Spinal cord (tissue), 10 donors: ENCODE measurements around the gene GRID1. TPM values are rescaled to one million over a fixed set of nuclear protein-coding genes. Genes with fewer than 3 reads are reported as not detected.

Experiments used
- DNase-seq, 6 donors: peaks; one replicate each; pipeline versions ENCODE4 v3.0.0 to v3.0.0-alpha.2; 2013 to 2015; ENCODE audit warnings: low spot score in 6 of 6, low read depth in 4 of 6
- H3K27ac ChIP-seq: one replicate; pipeline ENCODE4 v1.5.1; 2013; ENCODE audit warnings: low read depth, low read length, control low read depth
- H3K27me3 ChIP-seq: one replicate; pipeline ENCODE4 v1.6.1; 2013; ENCODE audit warnings: low read length; ENCODE audit not compliant: control insufficient read depth, insufficient read depth
- H3K36me3 ChIP-seq: one replicate; pipeline ENCODE4 v1.6.1; 2013; ENCODE audit warnings: low read length; ENCODE audit not compliant: control insufficient read depth, insufficient read depth
- H3K4me1 ChIP-seq: one replicate; pipeline ENCODE4 v1.6.1; 2013; ENCODE audit warnings: low read length; ENCODE audit not compliant: control insufficient read depth, insufficient read depth
- H3K4me3 ChIP-seq: one replicate; pipeline ENCODE4 v1.5.1; 2013; ENCODE audit warnings: low read depth, low read length, control low read depth
- H3K9me3 ChIP-seq: one replicate; pipeline ENCODE4 v1.6.1; 2013; ENCODE audit warnings: low read length; ENCODE audit not compliant: control insufficient read depth, insufficient read depth
- WGBS: methylation state at CpG from one replicate; pipeline ENCODE4 v1.1.5; 2013; ENCODE audit warnings: missing lambda C conversion rate; ENCODE audit not compliant: insufficient coverage; 5-methylcytosine and 5-hydroxymethylcytosine counted together
- polyA plus RNA-seq, 2 donors: library from polyadenylated mRNA; unstranded; fragments of 120-200 nt; gene quantifications; one replicate each; pipeline ENCODE4 v1.2.1, GENCODE V29; 2013; ENCODE audit not compliant: insufficient read length in 2 of 2
- total RNA-seq, 2 donors: library from RNA; depleted of rRNA in 1 of 2; stranded (reverse); fragments of 120-200 nt in 1 of 2; fragments of >200 nt in 1 of 2; gene quantifications; one replicate each; pipeline versions ENCODE4 v1.2.3 to v1.2.4, GENCODE V29; 2013 to 2014
- donor health status: healthy.

Gene GRID1
- total and polyA plus RNA-seq, 4 donors, result 7.6 to 30.1 (median 22.2) TPM

GRCh38 chr10:86301971-86302370, 64.6 kb downstream of the GRID1 start:
- Histone ChIP-seq H3K4me3 (no peak overlapping the region), H3K9me3 (no peaks in the 10 kb centered on the region), H3K36me3 (no peaks in the 10 kb centered on the region), H3K27ac (no peak overlapping the region), H3K27me3 (no peaks in the 10 kb centered on the region), H3K4me1 (peaks cover 6% of the 10 kb centered on the region)
- no peak for DNase-seq
- WGBS, result 83% methylated on average over 1 of the region's 3 CpGs

GRCh38 chr10:86300931-86301830, 65.4 kb downstream of the GRID1 start:
- Histone ChIP-seq H3K36me3 (no peaks in the 10 kb centered on the region), H3K9me3 (no peaks in the 10 kb centered on the region), H3K4me1 (peaks cover 6% of the 10 kb centered on the region), H3K27me3 (no peaks in the 10 kb centered on the region), H3K4me3 (no peak overlapping the region), H3K27ac (no peak overlapping the region)
- DNase-seq, result peak in 1 of 6 donors; percentile 80
- whole genome bisulfite sequencing, result 76% methylated on average over 5 of the region's 5 CpGs

GRCh38 chr10:86300399-86300925, 66.1 kb downstream of the GRID1 start:
- WGBS, result no CpG with 5 or more reads among the region's 3 CpGs
- Histone ChIP-seq H3K27ac (no peak overlapping the region), H3K4me1 (peaks cover 6% of the 10 kb centered on the region), H3K36me3 (no peaks in the 10 kb centered on the region), H3K9me3 (no peaks in the 10 kb centered on the region), H3K27me3 (no peaks in the 10 kb centered on the region), H3K4me3 (no peak overlapping the region)
- DNase-seq, result no peak

- H3K36me3 ChIP-seq, result no peaks in the 10 kb centered on the region
- no peak for DNase-seq
- H3K27me3 ChIP-seq, result no peaks in the 10 kb centered on the region
- WGBS, result no CpG with 5 or more reads among the region's 3 CpGs
- H3K4me1 ChIP-seq, result peaks cover 6% of the 10 kb centered on the region
- no peak overlapping the region for H3K4me3 ChIP-seq
- no peak overlapping the region for H3K27ac ChIP-seq
- H3K9me3 ChIP-seq, result no peaks in the 10 kb centered on the region
These were observed 67.0 kb downstream of the GRID1 start for GRCh38 chr10:86299562-86299961.

GRCh38 chr10:86298501-86299001, 68.0 kb downstream of the GRID1 start:
- no peak for DNase-seq
- 70% methylated on average over 7 of the region's 9 CpGs for whole genome bisulfite sequencing
- Histone ChIP-seq H3K27ac (no peak overlapping the region), H3K4me3 (no peak overlapping the region), H3K4me1 (peaks cover 10% of the 10 kb centered on the region), H3K36me3 (no peaks in the 10 kb centered on the region), H3K27me3 (no peaks in the 10 kb centered on the region), H3K9me3 (no peaks in the 10 kb centered on the region)

- Histone ChIP-seq H3K4me1 (peaks cover 12% of the 10 kb centered on the region), H3K27me3 (no peaks in the 10 kb centered on the region), H3K4me3 (no peak overlapping the region), H3K27ac (no peak overlapping the region), H3K9me3 (no peaks in the 10 kb centered on the region), H3K36me3 (no peaks in the 10 kb centered on the region)
- DNase-seq, result no peak
- 93% methylated on average over 3 of the region's 3 CpGs for WGBS
These were observed 70.8 kb downstream of the GRID1 start for GRCh38 chr10:86295791-86296190.

GRCh38 chr10:86295351-86295750, 71.2 kb downstream of the GRID1 start:
- Histone ChIP-seq H3K36me3 (no peaks in the 10 kb centered on the region), H3K9me3 (no peaks in the 10 kb centered on the region), H3K27ac (no peak overlapping the region), H3K27me3 (no peaks in the 10 kb centered on the region), H3K4me1 (peaks cover 12% of the 10 kb centered on the region), H3K4me3 (no peak overlapping the region)
- WGBS, result 91% methylated on average over 13 of the region's 14 CpGs
- no peak for DNase-seq

GRCh38 chr10:86294346-86295265, 72.0 kb downstream of the GRID1 start:
- WGBS, result 92% methylated on average over 16 of the region's 16 CpGs
- Histone ChIP-seq H3K4me1 (peaks cover 12% of the 10 kb centered on the region), H3K27ac (no peak overlapping the region), H3K27me3 (no peaks in the 10 kb centered on the region), H3K9me3 (no peaks in the 10 kb centered on the region), H3K36me3 (no peaks in the 10 kb centered on the region), H3K4me3 (no peak overlapping the region)
- no peak for DNase-seq

GRCh38 chr10:86293396-86293791, 73.2 kb downstream of the GRID1 start:
- H3K9me3 ChIP-seq, result no peaks in the 10 kb centered on the region
- H3K27ac ChIP-seq, result no peak overlapping the region
- WGBS, result no CpG with 5 or more reads among the region's 2 CpGs
- H3K4me3 ChIP-seq, result no peak overlapping the region
- H3K27me3 ChIP-seq, result no peaks in the 10 kb centered on the region
- peaks cover 12% of the 10 kb centered on the region for H3K4me1 ChIP-seq
- H3K36me3 ChIP-seq, result no peaks in the 10 kb centered on the region
- DNase-seq, result peak in 1 of 6 donors; percentile 51
